Ammon's horn (tissue), 1 donor: Measurements from ENCODE around the gene HOXD11.

ENCODE experiments used
- DNase-seq: peaks from one replicate; pipeline ENCODE4 v3.0.0-alpha.2; 2016; ENCODE audit warnings: low spot score

Gene HOXD11

DNA sequence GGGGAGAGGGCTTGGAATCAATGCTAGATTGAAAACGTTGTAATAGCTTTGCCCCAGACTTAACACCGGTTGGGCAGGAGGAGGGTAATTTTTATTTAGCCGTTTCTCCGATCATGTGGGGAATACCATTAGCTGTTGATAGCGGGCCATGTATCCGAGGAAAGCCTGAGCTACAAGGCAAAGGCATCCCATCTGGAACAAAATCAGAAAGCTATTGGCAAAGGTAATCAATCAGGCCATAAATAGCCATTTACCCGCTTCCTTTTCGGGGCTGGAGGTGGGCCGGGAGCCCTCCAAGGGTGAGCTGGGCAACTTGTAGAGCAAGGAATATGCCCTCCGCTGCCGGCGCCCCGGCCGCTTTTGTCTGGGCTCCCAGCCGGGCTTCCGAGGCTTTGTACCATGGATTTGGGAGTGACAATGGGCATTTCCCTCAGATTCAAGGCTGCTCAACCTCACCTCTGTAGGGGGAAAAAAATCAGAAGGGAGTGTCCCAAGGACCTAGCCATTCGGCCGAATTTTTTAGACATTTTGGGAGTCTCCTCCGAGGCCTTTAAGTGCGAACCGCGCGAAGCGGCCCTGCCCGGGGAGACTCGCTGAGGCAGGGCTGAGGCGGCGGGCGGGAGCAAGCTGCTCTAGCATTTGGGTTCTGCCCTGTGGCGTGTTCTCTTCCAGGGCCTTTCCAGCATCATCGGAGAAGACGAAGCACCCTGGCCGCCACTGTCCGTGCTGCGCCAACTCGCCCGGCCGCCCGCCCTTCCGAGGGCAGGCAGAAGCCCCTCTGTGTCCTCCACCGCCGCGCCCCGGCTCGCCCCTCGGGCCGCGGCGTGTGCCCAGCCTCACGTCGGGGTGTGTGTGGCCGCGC, 14.3 kb downstream of the HOXD11 start:
- DNase-seq, result no peak

DNA sequence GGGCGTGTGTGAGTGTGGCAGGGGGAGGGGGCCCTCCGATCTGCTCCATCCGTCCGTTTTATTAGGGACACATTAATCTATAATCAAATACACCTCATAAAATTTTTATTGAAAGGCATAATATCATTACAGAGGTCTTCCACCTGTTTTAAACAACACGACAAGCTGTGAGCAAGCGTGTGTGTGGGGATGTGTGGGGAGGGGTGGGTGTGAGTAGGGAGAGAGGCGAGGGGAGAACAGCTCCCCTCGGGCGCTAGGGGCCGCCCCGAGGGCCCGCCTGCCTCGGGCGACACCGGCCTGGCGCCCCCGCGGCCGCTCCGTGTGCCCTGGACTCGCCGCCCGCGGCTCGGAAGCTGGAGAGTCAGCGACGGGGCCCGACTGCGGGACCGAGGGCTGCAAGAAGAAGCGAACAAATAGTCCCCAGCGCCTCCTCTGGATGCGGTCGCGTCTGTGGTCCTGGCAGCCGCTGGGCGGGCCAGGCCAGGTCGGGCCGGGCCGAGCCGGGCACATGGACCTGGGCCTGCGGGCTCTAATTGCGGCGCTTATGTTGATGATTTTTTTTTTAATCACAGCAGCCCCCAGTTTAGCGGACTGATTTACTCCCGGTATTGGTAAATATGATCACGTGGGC, 15.1 kb downstream of the HOXD11 start:
- DNase-seq, result no peak

- DNase-seq, result no peak
These were observed 15.8 kb downstream of the HOXD11 start, which contains the start of gene HOXD9 for GRCh38 chr2:176122683-176123410. Gene HOXD9, plus strand, starts transcription at chr2:176122719. Its CDS starts 50 bp downstream, at chr2:176122769.

DNA sequence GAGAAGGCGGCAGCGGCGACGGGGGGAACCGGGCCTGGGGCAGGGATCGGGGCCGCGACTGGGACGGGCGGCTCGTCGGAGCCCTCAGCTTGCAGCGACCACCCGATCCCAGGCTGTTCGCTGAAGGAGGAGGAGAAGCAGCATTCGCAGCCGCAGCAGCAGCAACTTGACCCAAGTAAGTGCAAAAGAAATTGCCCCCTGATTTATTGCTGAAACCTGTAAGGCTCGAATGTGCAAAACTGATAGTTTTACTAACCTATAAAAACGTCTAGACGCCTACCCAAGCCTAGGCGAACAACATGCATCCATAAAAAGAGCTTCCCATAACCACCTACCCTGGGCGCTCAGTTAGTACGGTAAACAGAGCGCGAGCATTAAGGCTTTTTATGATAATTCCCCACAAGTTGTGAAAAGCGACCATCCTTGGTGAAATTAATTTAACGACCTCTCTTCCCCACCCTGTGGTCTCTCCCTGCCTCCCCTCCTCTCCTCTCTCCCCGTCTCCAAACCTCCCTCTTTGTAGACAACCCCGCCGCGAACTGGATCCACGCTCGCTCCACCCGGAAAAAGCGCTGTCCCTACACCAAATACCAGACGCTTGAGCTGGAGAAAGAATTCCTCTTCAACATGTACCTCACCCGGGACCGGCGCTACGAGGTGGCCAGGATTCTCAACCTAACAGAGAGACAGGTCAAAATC, 16.5 kb downstream of the HOXD11 start:
- DNase-seq, result no peak

- DNase-seq, result no peak
These were observed 17.2 kb downstream of the HOXD11 start for GRCh38 chr2:176124110-176124946.

DNA sequence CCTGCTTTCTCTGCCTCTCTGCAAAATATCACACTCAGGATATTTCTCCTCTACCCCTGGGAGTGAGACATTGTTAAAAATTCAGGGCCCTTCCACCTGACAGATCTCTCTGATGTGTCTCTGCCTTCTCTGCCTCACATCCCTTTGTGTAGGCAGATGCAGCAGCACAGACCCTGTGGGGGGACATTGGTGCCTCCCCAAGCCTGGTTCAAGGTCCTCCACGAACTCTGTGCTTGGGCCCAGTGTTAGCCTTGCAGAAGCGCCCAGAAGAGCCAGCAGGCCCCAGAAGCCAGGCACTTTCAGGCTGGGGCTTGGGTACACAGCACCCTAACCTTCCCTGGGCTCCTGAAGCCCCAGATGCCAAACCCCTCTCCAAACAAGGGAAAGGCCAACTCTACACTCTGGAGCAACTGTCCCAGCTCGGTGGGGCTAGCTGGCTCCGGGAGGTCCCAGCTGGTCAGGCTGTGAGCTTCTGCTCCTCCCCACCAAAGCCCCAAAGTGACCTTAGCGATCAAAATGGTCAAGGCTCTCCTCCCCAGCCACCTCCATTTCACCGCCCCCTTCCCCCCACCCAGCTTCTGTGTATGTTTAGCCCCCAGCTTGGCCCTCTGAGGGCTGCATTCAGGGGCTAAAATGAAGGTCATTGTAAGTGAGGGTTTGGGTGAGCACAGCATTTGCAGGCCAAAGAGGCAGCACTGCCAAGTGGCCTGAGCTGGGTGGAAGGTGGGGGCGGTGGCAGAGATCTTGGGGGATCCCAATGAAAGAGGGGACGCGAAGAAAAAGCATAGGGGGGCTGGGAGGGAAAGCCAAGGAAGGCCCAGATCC, 18.1 kb downstream of the HOXD11 start:
- no peak for DNase-seq

- no peak for DNase-seq
These were observed 18.6 kb downstream of the HOXD11 start for GRCh38 chr2:176125772-176126054.

- peak; percentile 75 for DNase-seq
These were observed 20.1 kb downstream of the HOXD11 start for GRCh38 chr2:176126929-176127773.

GRCh38 chr2:176127774-176128072, 20.6 kb downstream of the HOXD11 start:
- DNase-seq, result no peak

GRCh38 chr2:176128172-176128981, 21.3 kb downstream of the HOXD11 start:
- DNase-seq, result no peak

GRCh38 chr2:176128982-176129796, 22.1 kb downstream of the HOXD11 start, which contains the start of gene HOXD8:
Gene HOXD8, plus strand, starts transcription at chr2:176129705. Its CDS starts 662 bp downstream, at chr2:176130367.
- DNase-seq, result no peak

GRCh38 chr2:176129813-176130146, 22.7 kb downstream of the HOXD11 start:
- DNase-seq, result no peak

DNA sequence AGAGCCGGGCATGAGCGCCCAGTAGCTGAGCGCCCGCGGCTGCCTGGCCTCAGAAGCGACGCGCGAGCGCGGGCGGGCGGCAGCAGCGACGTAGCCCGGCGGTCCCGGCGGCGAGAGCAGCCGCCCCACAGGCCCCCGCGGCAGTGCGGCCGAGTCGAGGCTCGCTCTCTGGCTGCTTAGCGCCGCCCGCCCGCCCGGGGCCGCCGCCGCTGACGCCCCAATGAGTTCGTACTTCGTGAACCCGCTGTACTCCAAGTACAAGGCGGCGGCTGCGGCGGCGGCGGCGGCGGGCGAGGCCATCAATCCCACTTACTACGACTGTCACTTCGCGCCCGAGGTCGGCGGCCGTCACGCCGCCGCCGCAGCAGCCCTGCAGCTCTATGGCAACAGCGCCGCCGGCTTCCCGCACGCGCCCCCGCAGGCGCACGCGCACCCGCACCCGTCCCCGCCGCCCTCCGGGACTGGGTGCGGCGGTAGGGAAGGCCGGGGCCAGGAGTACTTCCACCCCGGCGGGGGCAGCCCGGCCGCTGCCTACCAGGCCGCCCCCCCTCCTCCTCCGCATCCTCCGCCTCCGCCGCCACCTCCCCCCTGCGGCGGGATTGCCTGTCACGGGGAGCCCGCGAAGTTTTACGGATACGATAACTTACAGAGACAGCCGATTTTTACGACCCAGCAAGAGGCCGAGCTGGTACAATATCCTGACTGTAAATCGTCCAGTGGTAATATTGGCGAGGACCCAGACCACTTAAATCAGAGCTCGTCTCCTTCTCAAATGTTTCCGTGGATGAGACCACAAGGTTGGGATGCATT, 23.3 kb downstream of the HOXD11 start:
- DNase-seq, result no peak

DNA sequence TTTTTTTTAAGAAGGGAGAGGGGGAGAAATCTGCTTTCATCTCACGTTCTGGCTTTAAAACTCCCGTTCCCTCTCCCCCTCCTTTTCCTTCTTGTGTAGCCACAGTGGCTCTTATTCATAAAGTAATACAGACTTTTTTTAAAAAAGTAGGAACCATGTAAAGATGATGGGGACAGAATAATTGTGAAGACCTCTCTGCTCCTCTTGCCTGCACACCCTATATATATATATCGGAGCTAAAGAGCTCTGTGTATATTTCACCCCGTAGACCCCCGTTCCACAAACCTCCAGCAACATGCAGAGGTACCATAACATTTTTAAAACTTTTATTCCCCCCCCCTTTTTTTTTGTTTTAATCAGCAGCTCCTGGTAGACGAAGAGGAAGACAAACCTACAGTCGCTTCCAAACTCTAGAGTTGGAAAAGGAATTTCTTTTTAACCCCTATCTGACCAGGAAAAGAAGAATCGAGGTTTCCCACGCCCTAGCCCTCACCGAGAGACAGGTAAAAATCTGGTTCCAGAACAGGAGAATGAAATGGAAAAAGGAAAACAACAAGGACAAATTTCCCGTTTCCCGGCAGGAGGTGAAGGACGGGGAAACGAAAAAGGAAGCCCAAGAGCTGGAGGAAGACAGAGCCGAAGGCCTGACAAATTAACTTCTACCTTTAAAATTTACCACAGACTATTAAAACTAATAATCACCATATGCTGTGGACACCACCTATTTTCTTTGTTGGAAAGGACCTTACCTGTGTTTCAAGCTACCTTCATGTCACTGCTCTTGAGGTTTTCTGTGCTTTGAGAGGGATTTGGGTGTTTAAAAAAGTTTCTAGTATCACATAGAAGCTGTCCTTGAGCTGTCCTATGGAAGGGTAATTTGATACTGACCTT, 24.1 kb downstream of the HOXD11 start:
- no peak for DNase-seq

DNA sequence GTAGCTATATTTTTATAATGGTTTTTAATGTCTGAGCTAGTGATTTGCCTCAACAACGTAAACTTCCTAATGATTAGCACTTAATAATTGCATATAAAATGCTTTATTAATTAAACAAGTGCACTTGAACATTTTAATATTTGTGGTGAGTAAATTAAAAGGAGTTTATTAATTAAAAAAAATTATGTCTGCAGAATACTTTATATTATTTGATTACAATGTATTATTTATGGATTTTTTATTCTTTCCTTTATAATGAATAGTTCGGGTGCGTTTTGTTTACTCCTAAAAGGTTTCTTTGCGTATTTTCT, 24.7 kb downstream of the HOXD11 start:
- no peak for DNase-seq
